Fibroblast of skin of back (primary cell): ENCODE data around the gene UGCG. TPM values are rescaled to one million over a fixed set of nuclear protein-coding genes. Genes with fewer than 3 reads are reported as not detected.
"Not testable (repeated sequence)": the region's sequence is repeated elsewhere in the genome, so short reads cannot be mapped to it uniquely, and the experiment has no call there.

Source experiments
- DNase-seq: peaks from one replicate; pipeline ENCODE4 v3.0.0-alpha.2; 2013
- polyA plus RNA-seq, 2 experiments: library from polyadenylated mRNA; unstranded; fragments of 120-200 nt; gene quantifications; one replicate each; pipeline ENCODE4 v1.2.1, GENCODE V29; 2013; ENCODE audit not compliant: insufficient read length in 2 of 2

UGCG gene
- polyA plus RNA-seq (2013, experiment 1 of 2; ENCODE audit: insufficient read length) = 27.6 TPM
- polyA plus RNA-seq (2013, experiment 2 of 2; ENCODE audit: insufficient read length) = 22.3 TPM

DNA sequence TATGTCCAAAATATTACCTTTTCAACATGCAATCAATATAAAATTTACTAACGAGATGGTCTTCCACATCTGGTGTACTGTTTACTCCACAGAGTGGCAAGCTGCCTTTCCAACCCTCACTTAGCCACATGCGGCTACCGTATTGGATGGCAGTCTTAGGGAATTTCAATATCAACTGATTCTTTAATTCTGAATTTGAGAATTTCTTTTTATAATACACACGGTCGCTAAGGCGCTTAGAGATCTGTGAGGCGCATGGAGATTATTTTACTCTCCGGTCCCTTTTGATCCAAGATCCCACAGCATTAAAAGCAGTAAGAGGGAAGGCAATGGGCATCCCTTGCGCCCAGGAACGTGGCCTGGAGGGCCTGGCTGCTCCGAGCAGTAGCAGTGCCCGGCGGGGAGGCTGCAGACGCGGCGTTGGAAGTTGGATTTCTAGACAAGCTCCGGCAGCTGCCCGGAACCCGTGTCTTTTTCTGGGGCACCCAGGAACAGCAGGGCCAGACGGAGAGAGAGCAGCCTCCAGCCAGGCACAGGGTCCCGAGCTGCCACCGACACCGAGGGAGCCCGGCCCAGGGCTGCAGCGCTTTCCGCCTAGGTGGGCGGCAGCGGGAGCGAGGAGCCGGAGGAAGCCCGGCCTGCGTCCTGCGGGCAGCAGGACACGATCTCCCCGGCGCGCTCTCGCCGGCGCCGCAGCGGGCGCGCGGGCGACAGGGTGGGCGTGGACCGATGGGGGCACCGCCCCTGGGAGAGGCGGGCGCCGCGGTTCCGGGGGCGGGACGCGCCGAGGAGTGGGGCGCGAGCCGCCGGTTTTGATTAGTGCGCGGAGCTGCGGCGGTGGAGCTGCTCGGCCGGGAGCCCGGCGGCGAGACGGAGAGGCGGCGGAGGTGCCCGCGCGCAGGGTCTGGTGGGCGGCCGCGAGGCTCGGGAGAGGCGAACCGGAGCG, at the start of gene UGCG:
TSS of gene UGCG (plus strand) at position 819 of the 946 bp plus-strand sequence. CDS start 402 bp downstream, outside the sequence.
- DNase-seq = peak; percentile 92

DNA sequence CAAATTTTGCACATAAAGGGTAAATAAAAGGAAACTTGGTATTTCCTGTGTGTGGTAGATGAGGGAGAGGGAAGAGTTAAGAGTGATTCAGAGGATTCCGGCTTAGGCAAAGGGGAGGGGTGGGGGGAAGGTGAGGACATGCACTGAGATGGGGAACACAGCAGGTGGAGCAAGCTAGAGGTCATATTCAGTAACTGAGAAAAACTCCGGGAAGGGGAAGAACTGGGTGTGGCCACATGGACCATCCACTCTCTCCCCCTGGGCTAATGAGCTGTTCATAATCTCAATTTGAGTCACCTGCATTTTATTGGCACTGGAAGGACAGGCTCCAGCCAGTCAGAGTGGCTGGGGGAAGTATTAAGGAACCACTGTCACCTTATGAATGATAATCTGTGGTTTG, 45.1 kb upstream of the UGCG start:
- DNase-seq = peak; percentile 33

DNA sequence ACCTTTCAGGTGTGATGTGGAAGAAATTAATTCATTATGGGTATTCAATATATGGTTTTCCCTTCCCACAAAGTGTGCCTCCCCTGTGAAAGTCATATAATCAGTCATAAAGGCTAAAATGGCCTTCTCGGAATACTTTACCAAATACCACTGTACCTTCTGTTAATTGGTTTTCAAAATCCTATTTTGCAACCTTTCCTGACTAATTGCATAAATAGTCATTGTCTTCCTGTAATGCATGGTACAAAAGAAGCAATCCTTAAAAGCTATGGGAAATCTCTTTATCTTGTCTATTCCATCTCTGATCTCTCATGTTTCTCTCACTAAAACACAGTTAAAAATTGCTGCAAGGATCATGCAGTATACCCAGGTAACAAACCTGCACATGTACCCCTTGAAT, 44.3 kb upstream of the UGCG start:
- DNase-seq = no peak

DNA sequence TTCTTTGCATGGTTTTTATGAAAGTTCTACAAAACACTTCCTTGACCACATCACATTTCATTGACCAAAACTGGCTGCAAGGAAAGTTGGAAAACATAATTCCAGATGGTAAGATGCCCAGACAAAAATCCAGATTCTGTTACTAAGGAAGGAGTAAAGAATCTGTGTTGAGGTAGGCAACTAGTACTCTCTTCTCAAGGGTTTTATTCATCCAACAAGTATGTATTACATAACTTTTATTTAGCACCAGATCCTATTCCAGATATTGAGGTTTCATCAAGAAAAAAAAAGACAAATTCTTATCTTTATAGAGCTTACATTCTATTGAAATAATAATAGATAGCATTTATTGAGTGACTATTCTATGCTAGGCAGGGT, 43.2 kb upstream of the UGCG start:
- DNase-seq = no peak

DNA sequence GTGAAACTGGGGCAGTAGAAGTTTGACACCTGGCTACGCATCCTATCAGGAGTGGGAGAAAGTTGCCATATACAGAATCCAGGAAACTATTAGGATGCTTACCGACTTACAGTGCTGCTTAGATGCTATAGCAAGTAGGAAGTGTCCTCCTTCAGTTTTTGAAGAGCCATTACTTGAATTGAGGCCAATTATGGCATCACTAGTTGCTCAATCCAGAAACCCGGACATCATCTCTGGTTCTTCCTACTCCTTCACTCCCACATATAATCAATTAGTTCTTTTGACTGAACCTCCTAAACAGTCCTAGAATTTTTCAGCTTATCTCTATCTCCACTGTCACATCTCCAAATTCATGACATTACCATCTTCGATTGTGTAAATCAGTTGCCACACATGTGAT, 41.8 kb upstream of the UGCG start:
- DNase-seq = no peak

DNA sequence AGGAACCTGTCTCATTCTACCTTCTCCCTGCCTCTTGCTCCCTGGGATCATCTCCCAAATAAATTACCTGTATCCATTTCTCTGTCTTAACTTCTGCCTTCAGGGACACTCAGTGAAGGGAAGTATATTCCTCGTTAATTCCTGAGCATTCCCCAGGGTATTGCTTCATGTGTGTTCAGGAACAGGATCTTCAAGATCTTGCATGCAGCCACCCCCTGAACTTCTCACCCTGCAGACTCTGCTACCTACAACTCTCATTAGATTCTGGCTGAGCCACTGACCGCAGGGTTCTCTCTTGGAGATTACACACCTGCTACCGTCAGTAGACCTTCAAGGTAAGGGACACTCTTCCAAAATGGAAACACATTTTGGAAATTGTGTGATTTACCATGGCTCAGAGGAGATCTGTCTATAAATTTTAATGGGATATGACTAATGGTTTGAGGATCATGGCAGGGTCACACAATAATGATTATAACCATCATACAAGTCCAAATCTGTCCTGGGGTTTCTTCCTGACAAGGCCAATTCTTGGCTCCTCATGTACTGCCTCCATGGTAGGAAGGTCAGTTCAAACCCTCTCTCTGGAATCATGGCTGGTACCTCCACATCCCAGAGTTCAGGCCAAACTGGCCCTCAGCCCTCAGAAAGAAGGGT, 38.9 kb upstream of the UGCG start:
- peak; percentile 9 for DNase-seq

DNA sequence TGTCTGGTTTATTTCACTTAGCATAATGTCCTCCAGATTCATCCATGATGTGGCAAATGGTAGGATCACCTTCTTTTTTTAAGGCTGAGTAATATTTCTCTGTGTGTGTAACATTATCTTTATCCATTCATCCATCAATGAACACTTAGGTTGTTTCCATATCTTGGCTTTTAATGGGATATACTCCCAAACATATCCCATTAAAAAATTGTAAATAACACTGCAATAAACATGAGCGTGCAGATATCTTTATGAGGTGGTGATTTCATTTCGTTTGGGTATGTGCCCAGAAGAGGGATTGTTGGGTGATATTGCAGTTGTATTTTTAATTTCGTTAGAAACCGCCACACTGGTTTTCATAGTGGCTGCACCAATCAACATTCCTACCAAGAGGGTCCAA, 36.2 kb upstream of the UGCG start:
- no peak for DNase-seq

DNA sequence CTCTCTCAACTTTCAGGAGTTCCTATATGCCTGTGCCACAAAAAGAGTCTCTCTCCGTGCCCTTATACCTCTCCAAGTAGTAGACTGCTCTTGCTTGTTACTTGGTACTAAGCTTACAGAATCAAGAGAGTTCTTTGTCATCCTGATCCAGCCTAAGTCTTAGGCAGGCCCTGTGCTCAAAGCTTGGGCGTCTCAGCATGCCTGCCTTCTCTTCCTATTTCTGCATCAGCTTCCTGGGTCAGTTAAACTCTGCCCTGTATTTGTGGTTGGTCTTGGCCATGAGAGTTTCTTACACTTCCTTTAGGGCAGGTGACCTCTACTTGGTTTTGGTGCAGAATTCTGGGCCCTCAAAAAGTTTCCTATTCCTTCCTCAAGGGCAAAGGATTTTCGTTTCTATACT, 33.0 kb upstream of the UGCG start:
- no peak for DNase-seq

DNA sequence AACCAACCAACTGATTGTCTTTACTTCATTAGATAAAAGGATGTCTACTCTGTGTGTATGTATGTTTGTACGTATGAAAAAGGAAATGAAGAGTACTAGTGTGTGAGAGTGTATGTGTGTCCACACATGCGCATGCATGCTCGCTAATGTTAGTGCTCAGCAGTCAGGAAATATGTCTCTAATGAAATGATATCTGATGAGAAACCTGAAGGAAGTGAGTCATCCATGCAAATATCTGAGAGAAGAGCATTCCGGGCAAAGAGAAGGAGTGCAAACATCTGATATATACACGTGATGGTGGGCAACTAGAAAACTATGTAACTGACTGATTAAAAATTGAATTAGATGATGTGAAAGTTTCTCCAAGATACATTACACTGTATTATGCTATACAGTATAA, 29.6 kb upstream of the UGCG start:
- peak; percentile 87 for DNase-seq

DNA sequence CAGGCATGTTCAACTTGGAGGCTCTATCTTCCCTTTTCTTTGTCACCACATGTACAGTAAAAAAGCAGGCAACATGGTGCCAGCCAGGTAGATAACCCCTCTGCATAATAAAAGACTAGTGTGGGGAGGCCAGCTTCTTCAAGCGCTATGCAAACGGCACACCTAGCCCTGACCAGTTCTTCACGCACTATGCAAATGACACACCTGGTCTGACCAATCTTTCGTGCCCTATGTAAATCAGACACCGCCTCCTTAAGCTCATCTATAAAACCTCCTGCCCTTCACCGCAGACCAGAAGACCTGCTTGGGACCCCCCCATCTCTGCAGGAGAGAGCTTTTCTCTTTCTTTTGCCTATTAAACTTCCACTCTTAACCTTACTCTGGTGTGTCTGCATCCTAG, 28.1 kb upstream of the UGCG start:
- no peak for DNase-seq

DNA sequence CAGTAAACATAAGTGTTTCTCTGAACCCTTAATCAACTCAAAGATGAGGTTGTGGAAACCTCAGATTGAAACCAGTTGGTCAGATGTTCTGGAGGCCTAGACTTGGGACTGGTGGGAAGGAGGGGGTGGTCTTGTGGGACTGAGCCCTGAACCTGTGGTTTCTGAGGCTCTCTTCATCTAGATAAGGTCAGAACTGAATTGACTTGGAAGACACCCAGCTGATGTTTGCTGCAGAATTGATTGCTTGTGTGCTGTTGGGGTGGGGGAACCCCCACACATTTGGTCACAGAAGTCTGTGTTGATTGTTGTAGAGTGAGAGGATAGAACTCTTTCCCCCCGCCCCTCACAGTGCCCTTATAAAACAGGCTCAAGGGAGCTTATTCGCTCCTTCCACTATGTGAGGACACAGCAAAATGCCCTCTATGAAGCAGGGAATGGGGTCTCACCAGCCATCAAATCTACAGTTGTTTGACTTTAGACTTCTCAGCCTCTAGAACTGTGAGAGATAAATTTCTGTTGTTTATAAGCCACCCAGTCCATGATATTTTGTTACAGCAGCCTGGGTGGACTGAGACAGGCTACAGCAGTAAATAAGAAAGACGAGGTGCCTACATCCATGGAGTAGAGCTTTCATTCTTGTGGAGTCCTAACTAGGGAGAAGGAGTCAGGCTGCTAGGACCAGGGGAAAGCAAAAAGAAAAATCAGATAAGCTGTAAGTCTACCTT, 25.7 kb upstream of the UGCG start:
- no peak for DNase-seq

DNA sequence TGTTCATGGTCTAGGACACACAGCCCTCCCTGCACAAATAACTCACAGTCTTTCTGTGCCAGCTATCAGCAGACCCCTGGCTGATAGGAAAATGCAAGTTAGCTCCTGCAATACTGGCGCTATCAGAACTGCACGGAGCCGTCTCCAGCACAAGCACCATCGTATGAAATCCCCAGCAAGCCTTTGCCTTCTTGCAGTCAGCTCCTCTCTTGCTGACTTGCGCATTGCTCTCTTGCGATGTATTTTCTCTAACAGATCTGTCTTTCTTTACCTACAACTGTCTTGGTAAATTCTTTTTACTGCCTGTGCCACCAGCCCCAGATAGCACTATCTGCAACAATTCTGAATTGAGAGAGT, 25.1 kb upstream of the UGCG start:
- DNase-seq = no peak

DNA sequence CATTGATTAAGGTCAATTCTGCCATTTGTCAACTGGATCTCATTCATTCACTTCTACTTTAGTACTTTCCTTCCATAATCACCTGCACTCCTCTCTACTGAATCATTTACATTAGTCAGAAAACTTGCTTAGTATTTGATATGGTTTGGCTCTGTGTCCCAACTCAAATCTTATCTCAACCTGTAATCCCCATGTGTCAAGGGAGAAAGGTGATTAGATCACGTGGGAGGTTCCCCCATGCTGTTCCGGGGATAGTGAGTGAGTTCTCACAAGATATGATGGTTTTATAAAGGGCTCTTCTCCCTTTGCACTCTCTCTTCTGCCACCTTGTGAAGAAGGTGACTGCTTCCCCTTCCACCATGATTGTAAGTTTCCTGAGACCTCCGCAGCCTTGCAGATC, 23.7 kb upstream of the UGCG start:
- DNase-seq = no peak

DNA sequence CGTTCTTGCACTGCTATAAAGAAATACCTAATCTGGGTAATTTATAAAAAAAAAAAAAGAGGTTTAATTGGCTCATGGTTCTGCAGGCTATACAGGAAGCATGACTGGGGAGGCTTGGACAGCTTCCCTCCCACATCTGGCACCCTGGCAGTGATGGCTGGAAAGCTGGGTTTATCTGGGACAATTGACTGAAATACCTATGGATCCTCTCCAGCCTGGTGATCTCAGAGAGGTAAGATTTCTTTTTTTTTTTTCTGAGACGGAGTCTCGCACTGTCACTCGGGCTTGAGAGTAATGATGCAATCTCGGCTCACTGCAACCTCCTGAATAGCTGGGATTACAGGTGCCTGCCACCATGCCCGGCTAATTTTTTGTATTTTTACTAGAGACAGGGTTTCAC, 22.7 kb upstream of the UGCG start:
- DNase-seq = no peak

DNA sequence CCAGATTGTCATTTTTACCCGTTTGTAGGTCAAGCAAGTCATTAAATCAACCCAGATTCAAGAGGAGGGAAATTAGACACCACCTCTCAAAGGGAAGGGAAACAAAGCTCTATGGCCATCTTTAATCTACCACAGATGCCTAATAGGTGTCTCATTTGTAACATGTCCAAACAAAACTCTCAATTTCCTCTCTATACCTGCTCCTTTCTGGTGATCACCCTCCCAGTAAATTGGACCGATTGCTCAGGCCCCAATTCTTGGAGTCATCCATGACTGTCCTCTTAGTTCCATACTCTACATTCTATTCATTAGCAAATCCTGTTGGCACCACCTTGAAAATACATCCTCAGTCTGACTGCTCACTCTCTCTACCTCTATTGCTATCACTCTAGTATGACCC, 22.1 kb upstream of the UGCG start:
- no peak for DNase-seq

DNA sequence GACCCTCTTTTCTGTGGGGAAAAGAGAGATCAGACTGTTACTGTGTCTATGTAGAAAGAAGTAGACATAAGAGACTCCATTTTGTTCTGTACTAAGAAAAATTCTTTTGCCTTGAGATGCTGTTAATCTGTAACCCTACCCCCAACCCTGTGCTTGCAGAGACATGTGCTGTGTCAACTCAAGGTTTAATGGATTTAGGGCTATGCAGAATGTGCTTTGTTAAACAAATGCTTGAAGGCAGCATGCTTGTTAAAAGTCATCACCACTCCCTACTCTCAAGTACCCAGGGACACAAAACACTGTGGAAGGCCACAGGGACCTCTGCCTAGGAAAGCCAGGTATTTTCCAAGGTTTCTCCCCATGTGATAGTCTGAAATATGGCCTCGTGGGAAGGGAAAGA, 21.3 kb upstream of the UGCG start:
- DNase-seq = not testable (repeated sequence)

DNA sequence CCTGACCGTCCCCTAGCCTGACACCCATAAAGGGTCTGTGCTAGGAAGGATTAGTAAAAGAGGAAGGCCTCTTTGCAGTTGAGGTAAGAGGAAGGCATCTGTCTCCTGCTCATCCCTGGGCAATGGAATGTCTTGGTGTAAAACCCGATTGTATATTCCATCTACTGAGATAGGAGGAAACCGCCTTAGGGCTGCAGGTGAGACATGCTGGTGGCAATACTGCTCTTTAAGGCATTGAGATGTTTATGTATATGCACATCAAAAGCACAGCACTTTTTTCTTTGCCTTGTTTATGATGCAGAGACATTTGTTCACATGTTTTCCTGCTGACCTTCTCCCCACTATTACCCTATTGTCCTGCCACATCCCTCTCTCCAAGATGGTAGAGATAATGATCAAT, 20.9 kb upstream of the UGCG start:
- DNase-seq = not testable (repeated sequence)

DNA sequence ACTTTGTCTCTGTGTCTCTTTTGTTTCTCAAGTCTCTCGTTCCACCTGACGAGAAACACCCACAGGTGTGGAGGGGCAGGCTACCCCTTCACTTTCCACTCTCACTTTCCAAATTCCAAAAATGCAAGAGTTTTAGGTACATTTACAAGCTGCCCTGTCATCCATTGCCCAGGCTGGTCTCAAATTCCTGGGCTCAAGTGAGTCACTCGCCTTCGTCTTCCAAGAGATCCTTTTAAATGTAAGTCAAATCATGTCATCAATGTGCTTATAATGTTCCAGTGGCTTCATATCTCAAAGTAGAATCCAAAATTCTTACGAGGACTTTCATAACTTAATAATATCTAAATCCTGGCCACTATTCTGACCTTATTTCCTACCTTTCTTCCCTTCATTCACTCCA, 20.4 kb upstream of the UGCG start:
- DNase-seq = peak; percentile 34

DNA sequence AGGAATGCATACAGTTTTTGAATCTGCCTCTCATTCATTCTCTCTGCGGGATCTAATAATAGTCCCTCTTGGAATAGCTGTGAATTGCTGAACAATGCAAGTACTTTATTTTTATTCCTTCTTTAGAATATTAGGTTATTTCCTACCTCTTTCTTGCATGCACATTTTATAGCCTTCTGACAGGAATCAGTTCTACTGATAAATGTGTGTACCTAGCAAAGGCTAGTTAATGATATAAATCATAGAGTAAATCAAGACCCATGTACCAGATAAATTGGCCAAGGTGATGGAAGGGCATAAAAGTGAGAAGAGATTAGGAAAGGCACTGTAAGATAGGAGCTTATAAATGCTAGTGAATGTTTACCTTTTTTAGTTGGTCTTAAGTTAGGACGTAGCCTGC, 19.2 kb upstream of the UGCG start:
- no peak for DNase-seq

DNA sequence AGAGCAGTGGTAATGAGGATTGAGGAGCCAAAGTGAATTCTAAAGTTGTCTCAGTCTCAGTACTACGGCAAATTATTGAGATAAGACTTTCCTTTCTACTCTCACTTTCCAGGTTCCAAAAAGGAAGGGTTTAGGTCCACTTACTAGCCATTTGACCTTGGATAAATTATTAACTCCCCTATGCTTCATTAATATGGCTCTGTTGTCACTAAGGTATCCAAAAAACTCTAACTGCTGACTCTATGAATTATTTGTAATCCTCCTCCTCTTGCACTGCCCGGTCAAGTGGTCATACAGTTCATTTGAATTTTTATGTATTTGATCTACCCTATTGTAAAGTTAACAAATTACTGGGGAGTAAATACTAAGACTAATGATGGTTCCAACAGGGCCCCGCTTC, 17.7 kb upstream of the UGCG start:
- no peak for DNase-seq

DNA sequence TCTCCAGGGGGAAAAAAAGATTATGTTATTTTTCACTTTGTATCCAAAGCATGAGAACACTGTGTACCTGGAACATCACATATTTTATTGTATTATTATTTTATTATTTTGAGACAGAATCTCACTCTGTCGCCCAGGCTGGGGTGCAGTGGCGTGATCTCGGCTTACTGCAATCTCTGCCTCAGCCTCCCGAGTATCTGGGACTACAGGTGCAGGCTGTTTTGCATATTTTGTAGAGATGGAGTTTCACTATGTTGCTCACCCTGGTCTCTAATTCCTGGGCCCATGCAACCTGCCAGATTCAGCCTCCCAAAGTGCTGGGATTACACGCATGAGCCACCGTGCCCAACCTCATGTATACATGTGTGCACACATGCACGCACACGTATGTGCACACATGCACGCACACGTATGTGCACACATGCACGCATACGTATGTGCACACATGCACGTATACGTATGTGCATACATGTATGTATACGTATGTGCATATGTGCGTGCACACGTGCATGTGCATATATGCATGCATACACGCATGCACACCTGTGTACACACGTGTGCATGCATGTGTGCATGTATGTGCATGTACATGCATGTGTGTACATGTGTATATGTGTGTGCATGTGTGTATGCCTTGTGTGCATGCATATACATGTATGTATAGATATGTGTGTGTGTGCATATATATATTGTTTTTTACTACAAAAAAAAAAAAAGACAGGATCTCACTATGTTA, 9.5 kb upstream of the UGCG start:
- DNase-seq = no peak

DNA sequence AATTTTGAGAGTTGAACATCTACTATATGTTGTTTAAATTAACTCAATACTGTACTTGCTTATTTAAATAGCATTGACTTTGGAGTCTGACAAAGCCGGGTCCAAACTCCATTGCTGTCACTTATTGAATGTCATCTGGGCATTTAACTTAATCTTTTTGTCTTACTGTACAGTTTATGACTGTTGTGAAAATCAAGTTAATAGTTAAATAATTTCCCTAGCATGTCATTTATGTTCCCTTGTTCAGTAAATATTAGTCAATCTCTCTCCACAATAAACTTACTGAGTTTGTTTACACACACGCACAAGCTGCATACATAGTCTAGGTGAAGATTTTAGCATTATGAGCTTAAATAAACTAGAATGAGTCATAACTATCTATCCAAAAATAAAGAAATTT, 6.3 kb upstream of the UGCG start:
- DNase-seq = no peak

DNA sequence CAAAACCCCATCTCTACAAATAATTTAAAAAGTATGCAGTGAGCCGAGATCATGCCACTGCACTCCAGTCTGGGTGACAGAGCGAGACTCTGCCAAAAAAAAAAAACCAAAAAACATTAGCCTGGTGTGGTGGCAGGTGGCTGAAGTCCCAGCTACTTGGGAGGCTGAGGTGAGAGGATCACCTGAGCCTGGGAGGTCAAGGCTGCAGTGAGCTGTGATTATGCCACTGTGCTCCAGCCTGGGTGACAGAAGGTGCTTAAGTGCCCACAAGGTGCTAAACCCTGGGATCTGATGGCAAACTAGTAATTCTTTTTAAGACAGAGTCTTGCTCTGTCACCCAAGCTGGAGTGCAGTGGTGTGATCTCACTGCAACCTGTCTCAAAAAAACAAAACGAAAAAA, 5.7 kb upstream of the UGCG start:
- DNase-seq = not testable (repeated sequence)
